GM10266 (cell line): ENCODE measurements around the gene CCDC137.

Experiments used
- DNase-seq: peaks from one replicate; pipeline ENCODE4 v3.0.0; 2012; ENCODE audit errors: extremely low spot score
- CTCF ChIP-seq: IDR thresholded peaks from 2 replicates; pipeline ENCODE4 v1.5.1; 2012; ENCODE audit warnings: mild to moderate bottlenecking, low read depth; ENCODE audit not compliant: control insufficient read depth, insufficient read depth; ENCODE audit errors: missing control alignments

Gene CCDC137

GRCh38 chr17:81713556-81714411 is 47.2 kb downstream of the CCDC137 start:
- no peak for DNase-seq
- TF ChIP-seq CTCF, result no peak

GRCh38 chr17:81714412-81715106 is 48.0 kb downstream of the CCDC137 start:
- no peak for TF ChIP-seq CTCF

GRCh38 chr17:81715107-81715871 is 48.8 kb downstream of the CCDC137 start:
- DNase-seq, result no peak
- no peak for TF ChIP-seq CTCF

More at GRCh38 chr17:81714412-81715106, 48.0 kb downstream of the CCDC137 start:
- no peak for DNase-seq

DNA sequence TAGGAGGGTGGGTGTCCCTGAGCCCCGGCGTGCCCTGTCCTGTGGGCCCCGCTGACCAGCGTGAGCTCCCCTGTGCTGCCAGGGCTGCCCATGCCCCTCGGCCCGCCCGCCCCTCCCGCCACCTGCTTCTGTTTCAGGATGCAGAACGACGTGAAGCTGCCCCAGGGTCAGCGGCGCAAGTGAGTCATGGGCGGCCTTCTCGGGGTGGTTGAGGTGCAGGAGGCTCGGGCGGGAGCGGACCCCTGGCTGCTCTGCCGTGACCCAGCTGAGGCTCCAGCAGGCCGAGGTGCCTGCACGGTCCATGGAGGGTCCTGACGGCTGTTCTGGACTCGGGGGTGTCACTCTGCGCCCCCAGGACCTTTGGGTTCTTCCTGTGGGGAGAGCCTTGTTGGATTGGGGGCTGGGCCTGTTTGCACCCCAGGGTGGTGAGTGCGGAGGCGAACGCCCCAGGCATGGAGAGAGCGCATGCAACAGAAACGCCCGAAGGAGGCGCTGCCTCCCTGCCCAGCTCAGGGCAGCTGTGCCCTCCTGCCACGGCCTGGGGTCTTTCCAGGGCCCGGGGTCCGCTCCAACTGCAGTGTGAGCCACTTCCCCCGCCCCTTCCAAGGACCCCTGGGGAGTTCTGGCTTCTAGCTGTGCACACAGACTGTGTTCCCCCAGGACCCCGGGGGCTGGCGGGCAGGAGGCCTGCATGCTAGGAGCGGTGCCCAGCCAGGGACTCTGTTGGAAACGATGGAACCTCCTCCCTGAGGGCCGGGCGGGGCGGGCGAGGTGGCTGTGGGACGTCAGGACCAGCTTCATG is 49.5 kb downstream of the CCDC137 start:
- no peak for TF ChIP-seq CTCF
- DNase-seq, result no peak

GRCh38 chr17:81716674-81716996 is 50.1 kb downstream of the CCDC137 start:
- DNase-seq, result no peak
- no peak for TF ChIP-seq CTCF

DNA sequence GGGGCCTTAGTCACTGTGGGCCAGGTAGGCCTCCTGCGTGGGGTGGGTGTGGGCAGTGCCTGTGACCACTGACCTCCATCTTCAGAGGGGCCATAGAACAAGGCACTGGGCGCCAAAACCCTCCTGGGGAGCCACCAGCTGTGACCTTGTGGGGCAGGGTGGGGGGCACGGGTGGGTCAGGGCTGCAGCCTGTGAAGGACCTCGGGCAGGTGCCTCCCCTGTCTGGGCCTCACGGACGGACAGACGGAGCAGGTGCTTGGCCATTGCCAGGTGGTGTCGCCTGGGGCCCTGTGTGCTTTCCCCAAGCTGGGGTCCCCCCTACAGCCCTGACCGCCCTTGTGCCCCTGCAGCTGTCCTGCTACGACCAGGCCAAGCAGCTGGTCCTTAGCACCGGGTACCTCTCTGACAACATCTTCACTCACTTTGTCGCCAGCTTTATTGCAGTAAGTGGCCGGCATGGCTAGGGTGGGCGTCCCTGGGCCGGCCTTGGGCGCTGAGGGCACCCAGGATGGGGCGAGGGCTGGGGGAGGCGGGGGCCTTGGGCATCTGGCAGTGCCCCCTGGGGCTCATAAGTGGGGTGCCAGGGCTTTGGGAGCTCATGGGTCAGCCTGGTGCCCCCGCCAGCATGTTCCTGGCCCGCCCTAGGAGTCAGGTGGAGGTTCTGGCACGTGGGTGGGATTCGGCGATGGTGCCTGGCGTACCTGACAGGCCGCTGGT is 50.7 kb downstream of the CCDC137 start:
- TF ChIP-seq CTCF, result no peak
- DNase-seq, result no peak
